Activated T-cell treated with anti-CD3 and anti-CD28 coated beads, Interleukin-2, amount 50 U/mL, for 24 hours (primary cell): ENCODE measurements around the gene MNDA.
A peak's percentile ranks its signal among the peaks of the same experiment; 100 is the strongest.
"Not testable (repeated sequence)": the region's sequence is repeated elsewhere in the genome, so short reads cannot be mapped to it uniquely, and the experiment has no call there.

Experiments
- DNase-seq: peaks from one replicate; pipeline ENCODE4 v3.0.0-alpha.2; 2020
- H3K27ac Mint-ChIP-seq: 2 replicates; pipeline ENCODE4 v1.8.0; 2020; ENCODE audit warnings: mild to moderate bottlenecking, mixed read lengths
- H3K27me3 Mint-ChIP-seq: 2 replicates; pipeline ENCODE4 v1.8.0; 2020; ENCODE audit warnings: mixed read lengths
- H3K36me3 Mint-ChIP-seq: 2 replicates; pipeline ENCODE4 v1.8.0; 2020; ENCODE audit warnings: low read depth, mixed read lengths
- H3K4me1 Mint-ChIP-seq: 2 replicates; pipeline ENCODE4 v1.8.0; 2020; ENCODE audit warnings: low read depth, mixed read lengths
- H3K4me3 Mint-ChIP-seq: 2 replicates; pipeline ENCODE4 v1.8.0; 2020; ENCODE audit warnings: mild to moderate bottlenecking, moderate library complexity, mixed read lengths
- H3K9me3 Mint-ChIP-seq: 2 replicates; pipeline ENCODE4 v1.8.0; 2020; ENCODE audit warnings: mixed read lengths

Gene MNDA

GRCh38 chr1:158818560-158818959 lies 12.6 kb upstream of the MNDA start:
- Mint-ChIP-seq H3K4me3 (no peak overlapping the region), H3K27ac (no peak overlapping the region), H3K9me3 (no peaks in the 10 kb centered on the region)

DNA sequence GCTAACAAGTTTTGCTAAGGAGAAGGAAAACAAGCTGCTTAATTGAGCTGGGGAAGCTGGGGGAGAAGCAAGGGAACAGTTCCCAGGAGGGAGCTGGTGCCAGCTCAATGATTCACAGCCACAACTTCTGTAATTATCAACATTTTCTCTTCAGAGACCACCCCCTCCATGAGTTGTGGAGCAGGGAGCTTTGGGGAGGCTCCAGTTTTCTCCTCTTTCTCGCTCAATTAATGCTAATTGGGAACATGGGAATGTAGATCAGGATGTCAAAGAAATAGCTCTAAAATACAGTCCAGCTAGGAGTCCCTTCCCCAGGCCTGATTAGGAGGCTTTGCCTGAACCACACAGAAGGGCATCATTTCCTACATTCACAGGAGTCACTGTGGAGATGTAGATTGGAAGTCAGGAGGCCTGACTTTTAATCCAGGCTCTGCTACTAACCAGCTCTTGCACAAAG lies 12.1 kb upstream of the MNDA start:
- Mint-ChIP-seq H3K4me1 (peaks cover 17% of the 10 kb centered on the region), H3K9me3 (no peaks in the 10 kb centered on the region), H3K27ac (peak overlapping the region; percentile 36), H3K36me3 (no peaks in the 10 kb centered on the region), H3K4me3 (no peak overlapping the region), H3K27me3 (no peaks in the 10 kb centered on the region)
- DNase-seq = no peak

More at GRCh38 chr1:158818560-158818959, 12.6 kb upstream of the MNDA start:
- peaks cover 17% of the 10 kb centered on the region for H3K4me1 Mint-ChIP-seq
- no peaks in the 10 kb centered on the region for H3K27me3 Mint-ChIP-seq
- DNase-seq = no peak
- H3K36me3 Mint-ChIP-seq = no peaks in the 10 kb centered on the region

- DNase-seq = no peak
- peak overlapping the region; percentile 64 for H3K27ac Mint-ChIP-seq
- H3K27me3 Mint-ChIP-seq = no peaks in the 10 kb centered on the region
- H3K9me3 Mint-ChIP-seq = no peaks in the 10 kb centered on the region
- H3K4me3 Mint-ChIP-seq = peak overlapping the region; percentile 28
- peaks cover 17% of the 10 kb centered on the region for H3K4me1 Mint-ChIP-seq
- no peaks in the 10 kb centered on the region for H3K36me3 Mint-ChIP-seq
Measured at GRCh38 chr1:158819461-158820443, 11.4 kb upstream of the MNDA start.

DNA sequence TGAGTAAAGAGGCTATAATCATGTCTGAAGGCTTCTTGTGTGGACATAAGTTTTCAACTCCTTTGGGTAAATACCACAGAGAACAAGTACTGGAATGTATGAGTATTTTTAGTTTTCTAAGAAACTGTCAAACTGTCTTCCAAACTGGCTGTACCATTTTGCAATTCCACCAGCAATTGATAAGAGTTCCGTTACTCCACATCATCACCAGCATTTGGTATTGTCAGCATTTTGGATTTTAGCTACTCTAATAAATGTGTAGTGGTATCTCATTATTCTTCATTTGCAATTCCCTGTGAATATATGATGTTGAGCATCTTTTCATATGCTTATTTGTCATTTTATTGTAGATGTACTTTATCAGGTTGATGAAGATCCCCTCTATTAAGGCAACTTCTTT lies 9.4 kb upstream of the MNDA start:
- no peak overlapping the region for H3K4me3 Mint-ChIP-seq
- peaks cover 17% of the 10 kb centered on the region for H3K4me1 Mint-ChIP-seq
- no peaks in the 10 kb centered on the region for H3K9me3 Mint-ChIP-seq
- no peak overlapping the region for H3K27ac Mint-ChIP-seq
- DNase-seq = no peak
- no peaks in the 10 kb centered on the region for H3K36me3 Mint-ChIP-seq
- peaks cover 2% of the 10 kb centered on the region for H3K27me3 Mint-ChIP-seq

DNA sequence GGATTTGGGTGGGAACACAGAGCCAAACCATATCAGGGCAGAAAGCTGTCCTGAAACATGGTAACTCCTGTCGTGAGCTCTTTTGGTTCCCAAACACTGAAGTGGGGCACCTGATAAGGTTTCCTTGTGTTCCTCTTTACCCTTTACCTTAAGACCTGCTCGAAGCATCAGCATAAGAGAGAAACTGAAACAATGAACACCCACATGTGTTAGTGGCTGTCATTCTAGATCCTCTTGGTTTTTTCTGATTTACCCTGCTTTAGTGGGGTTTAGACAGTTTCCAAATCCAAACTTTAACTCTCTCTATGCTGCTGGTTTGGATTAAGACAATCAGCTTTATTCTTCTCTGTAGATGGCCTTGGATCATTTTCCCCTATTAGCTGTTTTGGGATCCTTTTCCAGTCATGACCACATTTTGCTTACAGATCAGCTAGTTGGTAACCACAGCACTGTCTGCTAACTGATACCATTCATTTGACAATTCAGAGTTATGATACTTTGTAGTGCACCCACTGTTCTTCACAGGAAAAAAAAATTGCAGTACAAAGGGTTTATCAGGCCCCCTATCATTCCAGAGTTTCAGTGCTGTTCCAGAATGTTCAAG lies 975 bp upstream of the MNDA start:
- Mint-ChIP-seq H3K27ac (peak overlapping the region; percentile 35), H3K9me3 (peaks cover 15% of the 10 kb centered on the region)
- DNase-seq = no peak

DNA sequence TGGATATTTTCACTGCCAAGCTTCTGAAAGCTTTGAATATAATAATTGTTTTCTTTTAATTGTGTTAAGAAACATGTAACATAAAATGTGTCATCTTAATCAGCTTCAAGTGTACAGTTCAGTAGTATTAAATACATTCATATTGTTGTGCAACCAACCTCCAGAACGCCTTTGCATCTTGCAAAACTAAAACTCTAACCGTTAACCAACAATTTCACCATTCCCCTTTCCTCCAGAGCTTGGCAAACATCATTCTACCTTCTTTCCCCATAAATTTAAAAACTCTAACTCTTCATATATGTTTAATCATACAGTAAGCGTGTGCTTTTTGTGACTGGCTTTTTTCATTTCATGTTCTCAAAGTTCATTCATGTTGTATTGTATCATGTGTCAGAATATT lies 2.1 kb downstream of the MNDA start:
- Mint-ChIP-seq H3K4me1 (peaks cover 18% of the 10 kb centered on the region), H3K27me3 (no peaks in the 10 kb centered on the region), H3K27ac (no peak overlapping the region), H3K4me3 (no peak overlapping the region), H3K36me3 (no peaks in the 10 kb centered on the region), H3K9me3 (peaks cover 9% of the 10 kb centered on the region)
- no peak for DNase-seq

More for the DNA sequence above, 975 bp upstream of the MNDA start:
- H3K4me3 Mint-ChIP-seq = no peak overlapping the region
- no peaks in the 10 kb centered on the region for H3K36me3 Mint-ChIP-seq
- H3K27me3 Mint-ChIP-seq = peaks cover 2% of the 10 kb centered on the region
- peaks cover 18% of the 10 kb centered on the region for H3K4me1 Mint-ChIP-seq

GRCh38 chr1:158836038-158836437 lies 4.9 kb downstream of the MNDA start:
- H3K9me3 Mint-ChIP-seq = peaks cover 8% of the 10 kb centered on the region
- H3K36me3 Mint-ChIP-seq = no peaks in the 10 kb centered on the region
- H3K4me1 Mint-ChIP-seq = peaks cover 3% of the 10 kb centered on the region
- no peak for DNase-seq
- no peak overlapping the region for H3K27ac Mint-ChIP-seq
- peaks cover 18% of the 10 kb centered on the region for H3K27me3 Mint-ChIP-seq
- no peak overlapping the region for H3K4me3 Mint-ChIP-seq

DNA sequence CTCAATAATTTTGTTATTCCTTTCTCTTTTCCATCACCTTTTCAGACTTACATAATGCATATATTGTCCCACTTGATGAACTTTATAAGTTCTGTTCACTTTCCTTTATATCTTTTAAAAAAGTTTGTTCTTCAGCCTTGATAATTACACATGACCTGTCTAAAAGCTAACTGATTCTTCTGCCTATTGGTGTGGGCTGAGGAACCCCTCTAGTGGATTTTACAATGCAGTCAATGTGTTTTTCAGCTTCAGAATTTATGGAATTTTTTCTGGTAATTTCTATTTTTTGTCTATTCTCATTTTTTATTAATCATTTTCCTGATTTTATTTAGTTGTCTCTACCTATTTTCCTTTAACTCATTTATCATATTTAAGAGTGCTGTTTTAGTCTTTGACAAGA lies 7.5 kb downstream of the MNDA start:
- no peak overlapping the region for H3K27ac Mint-ChIP-seq
- H3K9me3 Mint-ChIP-seq = peaks cover 8% of the 10 kb centered on the region
- H3K27me3 Mint-ChIP-seq = peaks cover 18% of the 10 kb centered on the region
- no peaks in the 10 kb centered on the region for H3K36me3 Mint-ChIP-seq
- DNase-seq = no peak
- no peaks in the 10 kb centered on the region for H3K4me1 Mint-ChIP-seq
- no peak overlapping the region for H3K4me3 Mint-ChIP-seq

DNA sequence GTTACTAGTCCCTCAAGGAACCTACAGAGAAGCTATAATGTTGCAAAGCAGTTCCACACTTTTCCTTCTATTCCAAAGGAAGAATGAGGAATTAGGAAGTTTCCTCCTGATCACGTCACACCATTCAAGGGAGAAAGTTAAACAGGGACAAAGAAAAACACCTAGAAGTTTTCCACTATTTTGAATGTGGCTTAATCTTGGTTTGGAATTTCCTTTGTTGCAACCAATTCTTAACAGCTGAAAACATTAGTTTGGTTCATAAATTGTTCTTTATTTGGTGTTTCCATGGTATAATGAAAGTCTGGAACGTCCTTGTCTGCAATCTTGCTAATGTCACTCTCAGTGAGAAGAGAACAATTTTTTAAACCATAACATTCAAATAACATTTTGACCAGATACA lies 8.4 kb downstream of the MNDA start:
- Mint-ChIP-seq H3K4me3 (no peak overlapping the region), H3K4me1 (no peaks in the 10 kb centered on the region), H3K27me3 (peaks cover 20% of the 10 kb centered on the region), H3K27ac (no peak overlapping the region), H3K36me3 (no peaks in the 10 kb centered on the region), H3K9me3 (peaks cover 8% of the 10 kb centered on the region)
- no peak for DNase-seq

DNA sequence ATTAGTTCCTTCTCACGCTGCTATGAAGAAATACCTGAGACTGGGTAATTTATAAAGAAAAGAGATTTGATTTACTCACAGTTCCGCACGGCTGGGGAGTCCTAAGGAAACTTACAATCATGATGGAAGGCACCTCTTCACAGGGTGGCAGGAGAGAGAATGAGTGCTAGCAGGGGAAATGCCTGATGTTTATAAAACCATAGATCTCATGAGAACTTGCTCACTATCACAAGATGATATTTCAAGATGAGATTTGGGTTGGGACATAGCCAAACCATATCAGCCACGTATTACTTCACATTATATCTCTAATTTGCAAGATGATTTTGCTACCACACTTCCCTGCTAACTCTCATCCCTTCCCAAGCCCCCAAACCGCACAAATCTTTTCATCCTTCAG lies 9.1 kb downstream of the MNDA start:
- no peaks in the 10 kb centered on the region for H3K4me1 Mint-ChIP-seq
- peaks cover 20% of the 10 kb centered on the region for H3K27me3 Mint-ChIP-seq
- H3K9me3 Mint-ChIP-seq = peaks cover 8% of the 10 kb centered on the region
- no peak for DNase-seq
- H3K4me3 Mint-ChIP-seq = no peak overlapping the region
- no peak overlapping the region for H3K27ac Mint-ChIP-seq
- H3K36me3 Mint-ChIP-seq = no peaks in the 10 kb centered on the region

GRCh38 chr1:158864595-158864994 lies 33.4 kb downstream of the MNDA start:
- H3K9me3 Mint-ChIP-seq = peaks cover 17% of the 10 kb centered on the region
- no peak overlapping the region for H3K4me3 Mint-ChIP-seq
- H3K27me3 Mint-ChIP-seq = peaks cover 14% of the 10 kb centered on the region
- no peaks in the 10 kb centered on the region for H3K36me3 Mint-ChIP-seq
- DNase-seq = no peak
- no peaks in the 10 kb centered on the region for H3K4me1 Mint-ChIP-seq
- no peak overlapping the region for H3K27ac Mint-ChIP-seq

DNA sequence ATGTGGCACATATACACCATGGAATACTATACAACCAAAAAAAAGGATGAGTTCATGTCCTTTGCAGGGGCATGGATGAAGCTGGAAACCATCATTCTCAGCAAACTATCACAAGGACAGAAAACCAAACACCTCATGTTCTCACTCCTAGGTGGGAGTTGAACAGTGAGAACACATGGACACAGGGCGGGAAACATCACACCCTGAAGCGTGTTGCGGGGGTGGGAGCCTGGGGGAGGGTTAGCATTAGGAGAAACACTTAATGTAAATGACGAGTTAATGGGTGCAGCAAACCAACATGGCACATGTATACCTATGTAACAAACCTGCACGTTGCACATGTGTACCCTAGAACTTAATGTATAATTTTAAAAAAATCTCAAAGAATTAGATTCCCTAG lies 39.3 kb downstream of the MNDA start:
- not testable (repeated sequence) for H3K4me3 Mint-ChIP-seq, DNase-seq, H3K36me3 Mint-ChIP-seq, H3K27me3 Mint-ChIP-seq, H3K4me1 Mint-ChIP-seq, H3K9me3 Mint-ChIP-seq, H3K27ac Mint-ChIP-seq

GRCh38 chr1:158873141-158873540 lies 42.0 kb downstream of the MNDA start:
- no peak overlapping the region for H3K27ac Mint-ChIP-seq
- H3K27me3 Mint-ChIP-seq = peaks cover 11% of the 10 kb centered on the region
- H3K4me1 Mint-ChIP-seq = no peaks in the 10 kb centered on the region
- no peaks in the 10 kb centered on the region for H3K36me3 Mint-ChIP-seq
- no peak for DNase-seq
- H3K9me3 Mint-ChIP-seq = no peaks in the 10 kb centered on the region
- no peak overlapping the region for H3K4me3 Mint-ChIP-seq

DNA sequence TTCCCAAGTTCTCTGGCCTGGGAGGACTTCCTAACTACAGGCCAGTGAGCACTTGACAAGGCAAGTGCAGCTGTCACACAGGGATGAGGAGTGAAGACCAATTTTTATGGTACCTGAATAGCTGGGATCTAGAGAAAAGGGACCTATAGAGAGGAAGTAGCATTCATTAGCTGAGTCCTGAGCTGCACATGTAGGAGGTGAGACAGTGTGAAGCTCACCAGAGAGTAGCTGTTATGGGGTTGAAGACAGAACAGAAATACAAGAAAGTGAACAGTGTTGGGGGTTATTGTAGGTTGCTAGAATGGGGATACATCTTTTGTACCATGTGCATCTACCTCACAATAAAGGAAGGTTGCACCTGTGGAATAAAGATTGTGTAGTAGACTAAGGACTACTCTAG lies 62.5 kb downstream of the MNDA start:
- no peaks in the 10 kb centered on the region for H3K4me1 Mint-ChIP-seq
- no peaks in the 10 kb centered on the region for H3K27me3 Mint-ChIP-seq
- H3K9me3 Mint-ChIP-seq = peaks cover 2% of the 10 kb centered on the region
- no peaks in the 10 kb centered on the region for H3K36me3 Mint-ChIP-seq
- no peak for DNase-seq
- no peak overlapping the region for H3K4me3 Mint-ChIP-seq
- no peak overlapping the region for H3K27ac Mint-ChIP-seq

DNA sequence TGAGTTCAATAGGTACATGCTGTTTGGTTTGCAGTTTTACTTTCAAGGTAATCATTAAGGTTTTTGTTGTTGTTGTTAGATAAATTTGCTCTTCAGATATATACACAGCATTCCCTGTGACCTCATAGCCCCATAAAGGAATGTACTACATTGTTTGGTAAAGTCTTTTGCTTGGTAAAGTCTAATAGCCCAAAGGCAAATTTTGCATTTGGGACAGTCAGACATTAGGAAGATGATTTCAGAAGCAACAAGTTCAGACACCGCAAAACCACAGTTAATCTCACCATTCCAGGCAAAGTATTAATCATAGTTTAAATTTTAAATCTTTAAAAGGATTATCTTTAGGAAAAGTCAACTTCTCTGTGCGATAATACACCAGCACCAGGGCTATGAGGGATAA lies 67.6 kb downstream of the MNDA start:
- Mint-ChIP-seq H3K36me3 (no peaks in the 10 kb centered on the region), H3K27ac (no peak overlapping the region), H3K27me3 (peaks cover 15% of the 10 kb centered on the region), H3K9me3 (peaks cover 2% of the 10 kb centered on the region), H3K4me3 (no peak overlapping the region), H3K4me1 (peaks cover 9% of the 10 kb centered on the region)
- no peak for DNase-seq
